Panc1 (cell line): ENCODE measurements around the gene PDE8B. TPM values are rescaled to one million over a fixed set of nuclear protein-coding genes. Genes with fewer than 3 reads are reported as not detected.

Experiments used
- ATAC-seq: fragments of 200-7000 bp; cut with Tn5 transposase; 2 replicates; pipeline ENCODE4 v1.9.1; 2020; ENCODE audit warnings: mild to moderate bottlenecking, moderate library complexity
- BruUV-seq: library from RNA; stranded (reverse); fragments of 400-500 nt; replicated peaks from 2 replicates; lab custom pipeline; 2021; lab: Mats Ljungman, UMichigan
- CTCF ChIA-PET: fragments of 300-600 bp; sonication (Branson Sonifier 250); formaldehyde crosslinking; loops from one replicate; lab custom pipeline; 2022; ENCODE audit warnings: antibody characterized with exemption; lab: Charles Lee
- POLR2A ChIA-PET: fragments of 300-600 bp; sonication (Branson Sonifier 250); formaldehyde crosslinking; loops from one replicate; lab custom pipeline; 2022; ENCODE audit warnings: antibody characterized with exemption; lab: Charles Lee
- DNase-seq: peaks from one replicate; pipeline ENCODE4 v3.0.0-alpha.2; 2010; ENCODE audit warnings: low read depth, low spot score
- H3K27ac ChIP-seq: 2 replicates; pipeline ENCODE4 v1.5.1; 2011; ENCODE audit warnings: mild to moderate bottlenecking, low read length, inconsistent platforms
- H3K27me3 ChIP-seq: fragments of 200-500 bp; sonication (Bioruptor generic); 2 replicates; pipeline ENCODE4 v1.6.0; 2014; ENCODE audit warnings: low read length, inconsistent platforms; ENCODE audit not compliant: control insufficient read depth, insufficient read depth
- H3K36me3 ChIP-seq: fragments of 200-500 bp; sonication (Bioruptor generic); 2 replicates; pipeline ENCODE4 v1.5.1; 2014; ENCODE audit warnings: inconsistent platforms, mild to moderate bottlenecking, low read length, moderate library complexity; ENCODE audit not compliant: control insufficient read depth, insufficient read depth
- H3K4me1 ChIP-seq: 2 replicates; pipeline ENCODE4 v1.5.1; 2011; ENCODE audit warnings: inconsistent platforms, mild to moderate bottlenecking, low read length, moderate library complexity; ENCODE audit not compliant: control insufficient read depth, insufficient read depth
- H3K4me3 ChIP-seq, 2 experiments: 2 replicates each; pipeline ENCODE4 v1.5.1; 2011 to 2012; ENCODE audit warnings: low read depth in 2 of 2, low read length in 2 of 2, mild to moderate bottlenecking in 2 of 2, inconsistent platforms in 1 of 2, moderate library complexity in 1 of 2
- H3K9me3 ChIP-seq: fragments of 200-500 bp; sonication (Bioruptor generic); 2 replicates; pipeline ENCODE4 v1.5.1; 2014; ENCODE audit warnings: low read depth, mild to moderate bottlenecking, inconsistent platforms, low read length, moderate library complexity; ENCODE audit not compliant: control insufficient read depth, insufficient read depth
- CTCF ChIP-seq: fragments of 450-650 bp; IDR thresholded peaks from 2 replicates; pipeline ENCODE4 v1.5.1; 2017; ENCODE audit warnings: mild to moderate bottlenecking
- POLR2AphosphoS5 ChIP-seq: IDR thresholded peaks from 2 replicates; pipeline ENCODE4 v1.6.1; 2012; ENCODE audit warnings: mild to moderate bottlenecking, low read depth, low read length, moderate library complexity
- REST ChIP-seq, 2 experiments: IDR thresholded peaks; 2 replicates each; pipeline ENCODE4 v1.6.1; 2011 to 2012; ENCODE audit warnings: low read depth in 2 of 2, control low read depth in 1 of 2, low read length in 1 of 2, mild to moderate bottlenecking in 1 of 2, moderate library complexity in 1 of 2; ENCODE audit not compliant: insufficient read depth in 1 of 2
- SIN3A ChIP-seq: IDR thresholded peaks from 2 replicates; pipeline ENCODE4 v1.6.1; 2012; ENCODE audit warnings: low read depth, mild to moderate bottlenecking, low read length, moderate library complexity, borderline replicate concordance; ENCODE audit not compliant: insufficient read depth
- TCF7L2 ChIP-seq: IDR thresholded peaks from 2 replicates; pipeline ENCODE4 v1.6.1; 2011; ENCODE audit warnings: mild to moderate bottlenecking, low read depth, low read length, inconsistent platforms
- in situ Hi-C: cut with HindIII; loops from 2 replicates; pipeline ENCODE4 v1.10.0; 2016; ENCODE audit warnings: low sequenced_read_pairs, low pct_unique_long_range_greater_than_20kb
- intact Hi-C: fragments of 100-400 bp; cut with micrococcal nuclease; formaldehyde crosslinking; loops from one replicate; pipeline ENCODE4 v1.10.0; 2022; ENCODE audit not compliant: unreplicated experiment
- total RNA-seq: library from RNA; stranded (reverse); gene quantifications from one replicate; pipeline ENCODE4 v1.2.1, GENCODE V29; 2021; ENCODE audit not compliant: unreplicated experiment

The PDE8B gene
- total RNA-seq, 1 experiment from 2014 or later = 0.62 TPM

GRCh38 chr5:77280036-77280435, 69.6 kb downstream of the PDE8B start:
- in situ Hi-C loops = no loop called here
- no peaks in the 10 kb centered on the region for H3K4me1 ChIP-seq
- no peak for TF ChIP-seq SIN3A
- TF ChIP-seq POLR2AphosphoS5 = no peak
- no peak for TF ChIP-seq REST (IDR thresholded peaks at IDR 0.05; ENCODE audit: insufficient read depth in 1 of 2, low read depth in 2 of 2, low read length in 1 of 2)
- no peak for TF ChIP-seq CTCF
- no peak for TF ChIP-seq TCF7L2
- ATAC-seq (no peak), DNase-seq (no peak)
- no peaks in the 10 kb centered on the region for H3K36me3 ChIP-seq
- no TSS peak for BruUV-seq
- CTCF ChIA-PET = no interaction called here
- peaks cover 10% of the 10 kb centered on the region; the same call in 1 of the 2 replicates for H3K27me3 ChIP-seq
- H3K9me3 ChIP-seq = no peaks in the 10 kb centered on the region
- no peak overlapping the region for H3K27ac ChIP-seq
- intact Hi-C loops = no loop called here
- H3K4me3 ChIP-seq = no peak overlapping the region
- POLR2A ChIA-PET = no interaction called here

- no peak for TF ChIP-seq SIN3A
- TF ChIP-seq REST (IDR thresholded peaks at IDR 0.05; ENCODE audit: insufficient read depth in 1 of 2, low read depth in 2 of 2, low read length in 1 of 2) = no peak
- TF ChIP-seq POLR2AphosphoS5 = no peak
- TF ChIP-seq CTCF = no peak
- no peak for TF ChIP-seq TCF7L2
- Histone ChIP-seq H3K4me1 (no peaks in the 10 kb centered on the region), H3K36me3 (no peaks in the 10 kb centered on the region), H3K27me3 (peaks cover 10% of the 10 kb centered on the region; the same call in 1 of the 2 replicates), H3K9me3 (no peaks in the 10 kb centered on the region), H3K27ac (no peak overlapping the region), H3K4me3 (no peak overlapping the region)
- ATAC-seq (no peak), DNase-seq (no peak)
- ChIA-PET POLR2A (no interaction called here), CTCF (interaction anchor here (0.6 kb wide), 1 partner anchor 498 kb away, joined by 3 read pairs; no protein-coding TSS in a partner anchor)
- in situ Hi-C loops = no loop called here
- intact Hi-C loops = no loop called here
- no TSS peak for BruUV-seq
Measured at GRCh38 chr5:77281969-77282336, 71.5 kb downstream of the PDE8B start.
